GM21367 (cell line): Measurements from ENCODE around the gene MYRFL.
"Not testable (repeated sequence)": the region's sequence is repeated elsewhere in the genome, so short reads cannot be mapped to it uniquely, and the experiment has no call there.

Source experiments
- ATAC-seq: cut with Tn5 transposase; IDR thresholded peaks from one replicate; pipeline ENCODE4 v1.9.1; 2021; ENCODE audit not compliant: unreplicated experiment

The MYRFL gene

DNA sequence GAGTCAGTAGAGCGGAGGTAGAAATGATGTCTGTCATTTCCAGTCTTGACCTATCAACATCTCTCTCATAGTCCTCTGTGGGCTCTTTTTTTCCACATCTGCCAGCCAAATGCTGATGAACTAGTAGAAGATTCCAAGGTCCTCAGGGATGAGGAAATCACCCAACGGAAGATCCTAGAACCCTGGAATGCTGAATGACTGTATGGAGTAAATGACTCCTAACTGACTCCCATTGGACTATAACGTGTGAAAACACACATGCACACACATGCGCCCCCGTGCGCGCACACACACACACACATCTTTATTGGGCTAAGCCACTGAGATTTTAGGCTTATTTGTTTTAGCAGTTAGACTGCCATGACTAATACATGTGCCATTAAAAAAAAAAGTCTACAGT is 159.2 kb downstream of the MYRFL start:
- no peak for ATAC-seq

GRCh38 chr12:69985656-69986055 is 160.6 kb downstream of the MYRFL start:
- no peak for ATAC-seq

GRCh38 chr12:69986114-69986513 is 161.1 kb downstream of the MYRFL start:
- ATAC-seq = no peak

GRCh38 chr12:69987579-69988091 is 162.6 kb downstream of the MYRFL start:
- ATAC-seq = no peak

- no peak for ATAC-seq
These were observed 163.7 kb downstream of the MYRFL start for GRCh38 chr12:69988481-69989321.

DNA sequence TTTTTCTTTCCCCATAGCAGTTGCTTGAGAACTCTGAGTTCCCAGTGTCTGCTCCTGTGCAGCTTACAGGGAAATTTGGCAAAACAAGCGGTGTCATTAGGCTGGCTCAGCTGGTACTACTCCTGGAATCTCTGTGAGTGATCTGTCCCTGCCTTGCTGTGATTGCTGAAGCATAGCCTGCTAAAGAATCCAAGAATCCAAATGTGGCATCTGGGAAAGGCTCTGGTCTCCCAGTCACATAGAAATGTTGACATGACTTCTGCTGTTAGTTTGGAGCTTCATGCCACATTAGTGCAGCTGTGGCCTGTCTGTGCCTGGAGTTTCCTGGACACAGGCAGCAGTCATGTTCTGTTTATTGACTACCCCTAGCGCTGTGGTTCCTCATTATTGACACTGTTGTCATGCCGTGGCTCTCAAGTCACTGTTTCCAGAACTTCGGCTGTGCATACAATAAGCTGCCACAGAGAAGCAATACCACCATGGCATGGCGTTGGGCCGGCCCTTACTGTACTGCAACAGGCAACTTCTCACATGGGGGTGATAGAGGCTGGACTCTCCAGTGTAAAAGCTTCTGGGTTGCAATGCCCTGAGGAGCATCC is 166.8 kb downstream of the MYRFL start:
- no peak for ATAC-seq

GRCh38 chr12:69993433-69993832 is 168.4 kb downstream of the MYRFL start:
- ATAC-seq = no peak

GRCh38 chr12:69994086-69994485 is 169.1 kb downstream of the MYRFL start:
- not testable (repeated sequence) for ATAC-seq

- no peak for ATAC-seq
These were observed 169.7 kb downstream of the MYRFL start for GRCh38 chr12:69994724-69995173.

- no peak for ATAC-seq
These were observed 171.2 kb downstream of the MYRFL start for GRCh38 chr12:69996241-69996640.

GRCh38 chr12:69996722-69997121 is 171.7 kb downstream of the MYRFL start:
- ATAC-seq = no peak

- ATAC-seq = no peak
These were observed 173.0 kb downstream of the MYRFL start for GRCh38 chr12:69998011-69998410.

GRCh38 chr12:69998922-69999321 is 173.9 kb downstream of the MYRFL start:
- ATAC-seq = no peak

DNA sequence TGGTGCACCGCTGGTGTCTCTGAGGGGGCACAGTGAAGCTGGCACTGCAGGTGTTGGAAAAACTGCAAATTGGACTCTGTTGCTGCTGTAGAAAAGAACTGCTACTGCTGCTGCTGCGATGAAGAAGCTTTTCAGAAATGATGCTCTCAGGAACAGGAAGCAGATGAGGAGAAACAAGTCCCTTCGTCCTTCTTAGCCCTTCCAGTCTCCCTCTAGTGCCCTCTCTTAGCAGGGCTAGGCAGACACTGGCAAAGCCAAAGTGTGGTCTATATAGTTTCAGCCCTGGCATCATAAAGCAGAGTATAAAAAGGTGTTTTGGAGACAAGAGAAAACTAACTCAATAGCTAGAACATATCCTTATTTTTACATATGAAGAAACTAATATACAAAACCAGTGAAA is 174.5 kb downstream of the MYRFL start:
- ATAC-seq = no peak

DNA sequence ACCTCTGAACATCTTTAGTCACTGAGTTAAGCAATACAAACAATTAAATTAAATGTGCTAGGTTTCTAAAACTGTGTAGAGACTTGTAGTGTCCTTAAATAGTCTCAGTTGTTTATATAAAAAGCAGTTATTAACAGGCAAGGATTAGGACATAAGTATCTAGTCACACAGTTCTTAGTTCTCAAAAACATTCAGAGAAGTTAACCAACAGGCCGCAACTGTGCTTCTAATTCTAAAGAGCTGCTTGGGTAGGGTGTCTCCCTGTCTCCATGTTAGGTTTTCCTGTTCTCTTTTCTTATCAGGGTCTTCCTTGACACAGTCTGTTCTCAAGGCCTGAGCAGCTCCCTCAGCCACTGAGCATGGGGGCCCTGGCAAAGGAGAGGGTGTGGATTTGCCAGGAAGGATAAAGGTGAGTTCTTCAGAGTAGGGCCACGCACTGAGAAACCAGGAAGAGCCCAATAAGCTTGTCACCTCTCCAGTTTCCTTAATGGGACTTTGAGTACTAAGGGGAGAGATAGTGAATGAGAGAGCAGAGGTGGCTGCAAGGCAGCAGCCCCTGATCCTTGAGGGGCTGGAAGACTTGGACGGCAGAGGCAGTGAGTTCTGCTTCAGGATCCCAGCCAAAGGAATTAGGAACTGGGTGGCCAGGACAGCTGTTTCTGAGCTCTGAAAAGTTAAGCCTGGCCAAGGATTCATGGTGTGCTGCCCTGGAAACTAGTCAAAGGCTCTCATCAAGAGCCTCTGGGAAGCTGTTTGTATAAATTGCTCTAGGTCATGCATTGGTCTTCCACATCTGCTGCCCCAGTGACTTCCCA is 177.3 kb downstream of the MYRFL start:
- ATAC-seq = no peak

DNA sequence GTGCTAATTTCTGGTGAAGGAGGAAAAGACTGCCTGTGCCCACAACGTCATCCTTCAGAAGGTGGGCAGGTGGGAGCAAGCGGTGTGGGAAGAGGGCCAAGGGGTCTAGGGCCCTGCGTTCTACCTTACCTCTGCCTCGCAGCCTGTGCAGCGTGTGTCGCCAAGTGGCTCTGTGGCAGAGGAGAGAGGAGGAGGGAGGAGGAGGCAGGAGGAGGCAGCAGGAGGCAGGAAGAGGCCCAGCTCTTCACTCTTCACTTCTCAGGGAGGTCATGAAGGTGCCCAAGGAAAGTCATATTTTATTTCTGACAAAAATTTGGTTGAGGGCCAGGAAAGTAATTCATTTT is 177.9 kb downstream of the MYRFL start:
- ATAC-seq = no peak

- ATAC-seq = no peak
These were observed 181.0 kb downstream of the MYRFL start for GRCh38 chr12:70005864-70006618.

GRCh38 chr12:70006619-70006973 is 181.6 kb downstream of the MYRFL start:
- no peak for ATAC-seq

- no peak for ATAC-seq
These were observed 182.7 kb downstream of the MYRFL start for GRCh38 chr12:70007687-70008086.
